Measurements from ENCODE around the gene HOXD11. TPM values are rescaled to one million over a fixed set of nuclear protein-coding genes. Genes with fewer than 3 reads are reported as not detected.

HOXD11 gene
- total and polyA plus RNA-seq, 7 donors: not detected

DNA sequence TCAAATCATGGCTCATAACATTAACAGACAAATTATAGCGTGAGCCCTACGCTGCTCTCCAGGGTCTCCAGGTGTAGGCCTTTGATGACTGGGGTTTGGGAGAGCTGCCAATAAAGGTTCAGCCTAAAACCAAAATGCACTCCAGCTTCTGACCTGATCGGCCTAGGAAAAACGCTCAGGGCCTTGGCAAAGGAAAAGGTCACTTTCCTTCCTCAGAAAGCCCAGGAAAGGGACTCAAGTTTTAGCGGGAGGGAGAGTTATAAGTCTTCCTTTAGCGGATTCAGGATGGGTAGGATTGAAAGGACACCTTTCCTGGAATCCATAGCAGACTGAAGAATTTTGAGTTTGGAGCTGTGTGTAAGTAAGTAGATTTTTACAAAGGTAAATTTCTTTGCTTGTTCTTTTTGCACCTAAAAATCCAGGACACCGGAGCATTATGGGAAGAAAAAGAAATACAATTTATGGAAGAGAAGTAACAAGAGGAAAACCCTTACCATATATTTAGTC is 32.1 kb upstream of the HOXD11 start:
- Histone ChIP-seq H3K36me3 (ENCODE audit: insufficient read depth in 1 of 2, low read depth in 1 of 2) (no peaks in the 10 kb centered on the region), H3K4me1 (peaks cover 6% of the 10 kb centered on the region), H3K27ac (no peak overlapping the region), H3K4me3 (no peak overlapping the region), H3K9me3 (no peaks in the 10 kb centered on the region), H3K27me3 (ENCODE audit: insufficient read depth in 3 of 3, low read length in 2 of 3) (peaks cover 14 to 100% (median 42%) of the 10 kb centered on the region in 3 donors)
- DNase-seq (no peak), ATAC-seq (no peak)
- WGBS, 3 donors: 37 to 47% (median 46%) methylated on average over 7 of the region's 7 CpGs
- TF ChIP-seq, protein P1, sequence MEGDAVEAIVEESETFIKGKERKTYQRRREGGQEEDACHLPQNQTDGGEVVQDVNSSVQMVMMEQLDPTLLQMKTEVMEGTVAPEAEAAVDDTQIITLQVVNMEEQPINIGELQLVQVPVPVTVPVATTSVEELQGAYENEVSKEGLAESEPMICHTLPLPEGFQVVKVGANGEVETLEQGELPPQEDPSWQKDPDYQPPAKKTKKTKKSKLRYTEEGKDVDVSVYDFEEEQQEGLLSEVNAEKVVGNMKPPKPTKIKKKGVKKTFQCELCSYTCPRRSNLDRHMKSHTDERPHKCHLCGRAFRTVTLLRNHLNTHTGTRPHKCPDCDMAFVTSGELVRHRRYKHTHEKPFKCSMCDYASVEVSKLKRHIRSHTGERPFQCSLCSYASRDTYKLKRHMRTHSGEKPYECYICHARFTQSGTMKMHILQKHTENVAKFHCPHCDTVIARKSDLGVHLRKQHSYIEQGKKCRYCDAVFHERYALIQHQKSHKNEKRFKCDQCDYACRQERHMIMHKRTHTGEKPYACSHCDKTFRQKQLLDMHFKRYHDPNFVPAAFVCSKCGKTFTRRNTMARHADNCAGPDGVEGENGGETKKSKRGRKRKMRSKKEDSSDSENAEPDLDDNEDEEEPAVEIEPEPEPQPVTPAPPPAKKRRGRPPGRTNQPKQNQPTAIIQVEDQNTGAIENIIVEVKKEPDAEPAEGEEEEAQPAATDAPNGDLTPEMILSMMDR (IDR thresholded peaks at IDR 0.05): no peak
- intact Hi-C loops (cut with DNase I): loop anchor here in 1 of 2 donors (5.0 kb wide), 1 partner anchor 37 kb away; no protein-coding TSS in a partner anchor

DNA sequence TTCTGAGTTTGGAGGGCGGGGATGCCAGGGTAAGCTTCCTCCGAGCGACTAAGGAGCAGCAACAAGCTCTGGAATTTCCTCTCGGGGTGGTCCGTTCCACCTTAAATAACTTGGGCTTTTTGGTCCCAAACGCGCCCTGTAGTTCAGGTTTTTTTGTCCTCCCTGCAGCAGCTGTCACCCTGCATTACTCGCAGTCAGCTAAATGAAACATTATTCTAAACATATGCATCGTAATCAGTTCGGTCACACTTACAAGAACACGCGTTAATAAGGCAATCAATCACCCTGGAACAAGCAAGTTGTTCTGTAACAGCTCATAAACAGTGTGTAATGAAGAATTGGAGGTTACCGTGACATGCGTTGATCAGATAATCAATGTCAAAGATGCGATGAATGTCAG is 31.6 kb upstream of the HOXD11 start:
- Histone ChIP-seq H3K27me3 (ENCODE audit: insufficient read depth in 3 of 3, low read length in 2 of 3) (peaks cover 14 to 98% (median 42%) of the 10 kb centered on the region in 3 donors), H3K9me3 (no peaks in the 10 kb centered on the region), H3K36me3 (ENCODE audit: insufficient read depth in 1 of 2, low read depth in 1 of 2) (no peaks in the 10 kb centered on the region), H3K27ac (no peak overlapping the region), H3K4me1 (peaks cover 8% of the 10 kb centered on the region), H3K4me3 (no peak overlapping the region)
- intact Hi-C loops (cut with DNase I): loop anchor here in 1 of 2 donors (5.0 kb wide), 1 partner anchor 37 kb away; no protein-coding TSS in a partner anchor
- ATAC-seq: no peak
- 11 to 15% (median 13%) methylated on average over 15 of the region's 15 CpGs for WGBS, 3 donors
- DNase-seq: no peak
- TF ChIP-seq, protein P1 (IDR thresholded peaks at IDR 0.05): no peak

DNA sequence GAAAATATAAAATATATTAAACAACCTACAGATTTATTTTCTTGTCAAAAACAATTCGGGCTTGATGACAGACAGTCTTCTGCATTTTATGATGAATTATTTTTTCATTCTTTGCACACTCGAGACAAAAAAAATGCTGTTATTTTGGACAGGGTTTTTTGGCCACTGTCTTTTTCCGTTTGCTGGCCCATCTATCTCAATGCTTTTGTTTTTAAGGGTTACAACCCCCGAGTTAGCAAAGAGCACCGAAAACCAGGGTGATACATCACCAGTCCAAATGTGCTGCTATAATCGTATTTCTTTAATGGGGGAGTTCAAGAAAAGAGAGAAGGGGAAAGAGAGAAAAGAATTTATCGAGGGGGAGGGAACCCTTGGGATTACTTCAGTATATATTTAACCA is 31.0 kb upstream of the HOXD11 start:
- Histone ChIP-seq H3K4me3 (no peak overlapping the region), H3K27ac (no peak overlapping the region), H3K4me1 (peaks cover 13% of the 10 kb centered on the region), H3K27me3 (ENCODE audit: insufficient read depth in 3 of 3, low read length in 2 of 3) (peaks cover 14 to 98% (median 42%) of the 10 kb centered on the region in 3 donors), H3K9me3 (no peaks in the 10 kb centered on the region), H3K36me3 (ENCODE audit: insufficient read depth in 1 of 2, low read depth in 1 of 2) (no peaks in the 10 kb centered on the region)
- TF ChIP-seq, protein P1 (IDR thresholded peaks at IDR 0.05): no peak
- no peak for DNase-seq
- 19 to 22% (median 21%) methylated on average over 7 of the region's 7 CpGs for WGBS, 3 donors
- intact Hi-C loops (cut with DNase I): loop anchor here in 1 of 2 donors (5.0 kb wide), 1 partner anchor 36 kb away; no protein-coding TSS in a partner anchor
- ATAC-seq: no peak

DNA sequence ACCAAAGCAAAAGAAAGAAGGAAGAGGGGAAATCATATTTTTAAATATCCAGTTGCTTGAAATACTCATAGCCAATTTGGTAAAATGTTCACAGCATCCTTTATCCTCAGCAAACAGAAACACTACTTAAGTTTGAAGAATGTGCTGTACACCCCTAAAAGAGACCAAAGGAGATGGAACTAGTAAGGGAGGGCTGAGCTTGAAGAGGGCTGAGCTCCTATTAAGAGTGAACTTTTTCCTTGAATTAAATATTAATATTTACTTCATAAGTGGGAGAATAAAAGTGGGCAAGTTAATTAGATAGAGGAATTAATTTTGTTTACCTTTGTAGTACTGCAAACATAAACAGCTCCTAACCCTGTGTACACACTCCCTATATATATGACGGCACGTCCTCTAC is 30.3 kb upstream of the HOXD11 start:
- peaks cover 14% of the 10 kb centered on the region for H3K4me1 ChIP-seq
- peaks cover 14 to 98% (median 46%) of the 10 kb centered on the region in 3 donors for H3K27me3 ChIP-seq (ENCODE audit: insufficient read depth in 3 of 3, low read length in 2 of 3)
- TF ChIP-seq, protein P1 (IDR thresholded peaks at IDR 0.05): no peak
- DNase-seq (no peak), ATAC-seq (no peak)
- H3K27ac ChIP-seq: no peak overlapping the region
- WGBS, 3 donors: 19 to 31% (median 28%) methylated on average over 2 of the region's 2 CpGs
- no peak overlapping the region for H3K4me3 ChIP-seq
- intact Hi-C loops (cut with DNase I): loop anchor here in 1 of 2 donors (5.0 kb wide), 1 partner anchor 36 kb away; no protein-coding TSS in a partner anchor
- no peaks in the 10 kb centered on the region for H3K36me3 ChIP-seq (ENCODE audit: insufficient read depth in 1 of 2, low read depth in 1 of 2)
- H3K9me3 ChIP-seq: no peaks in the 10 kb centered on the region

Data from psoas muscle (tissue), 8 donors.